ENCODE data around the gene SLC4A1AP. TPM values are rescaled to one million over a fixed set of nuclear protein-coding genes. Genes with fewer than 3 reads are reported as not detected.

The SLC4A1AP gene
- total RNA-seq, 1 donor from 2014 or later = 20.5 TPM

GRCh38 chr2:27651056-27651455 is 12.6 kb upstream of the SLC4A1AP start:
- Mint-ChIP-seq H3K36me3 (ENCODE audit: unreplicated experiment) (peaks cover 45% of the 10 kb centered on the region), H3K4me1 (ENCODE audit: unreplicated experiment) (no peaks in the 10 kb centered on the region), H3K27ac (ENCODE audit: unreplicated experiment) (no peak overlapping the region), H3K27me3 (ENCODE audit: unreplicated experiment) (no peaks in the 10 kb centered on the region), H3K4me3 (ENCODE audit: unreplicated experiment) (no peak overlapping the region), H3K9me3 (ENCODE audit: unreplicated experiment) (no peaks in the 10 kb centered on the region)
- TF ChIP-seq CTCF (IDR thresholded peaks at IDR 0.05) = no peak
- DNase-seq (ENCODE audit: extremely low spot score, unreplicated experiment) = no peak

GRCh38 chr2:27652341-27652740 is 11.3 kb upstream of the SLC4A1AP start:
- Mint-ChIP-seq H3K27ac (ENCODE audit: unreplicated experiment) (no peak overlapping the region), H3K27me3 (ENCODE audit: unreplicated experiment) (no peaks in the 10 kb centered on the region), H3K9me3 (ENCODE audit: unreplicated experiment) (no peaks in the 10 kb centered on the region), H3K4me1 (ENCODE audit: unreplicated experiment) (no peaks in the 10 kb centered on the region), H3K4me3 (ENCODE audit: unreplicated experiment) (no peak overlapping the region), H3K36me3 (ENCODE audit: unreplicated experiment) (peaks cover 53% of the 10 kb centered on the region)
- DNase-seq (ENCODE audit: extremely low spot score, unreplicated experiment) = no peak
- TF ChIP-seq CTCF (IDR thresholded peaks at IDR 0.05) = no peak

GRCh38 chr2:27652790-27653189 is 10.9 kb upstream of the SLC4A1AP start:
- no peak for TF ChIP-seq CTCF (IDR thresholded peaks at IDR 0.05)
- H3K36me3 Mint-ChIP-seq (ENCODE audit: unreplicated experiment) = peaks cover 55% of the 10 kb centered on the region
- no peak for DNase-seq (ENCODE audit: extremely low spot score, unreplicated experiment)
- no peaks in the 10 kb centered on the region for H3K27me3 Mint-ChIP-seq (ENCODE audit: unreplicated experiment)
- H3K27ac Mint-ChIP-seq (ENCODE audit: unreplicated experiment) = no peak overlapping the region
- no peaks in the 10 kb centered on the region for H3K4me1 Mint-ChIP-seq (ENCODE audit: unreplicated experiment)
- no peaks in the 10 kb centered on the region for H3K9me3 Mint-ChIP-seq (ENCODE audit: unreplicated experiment)
- no peak overlapping the region for H3K4me3 Mint-ChIP-seq (ENCODE audit: unreplicated experiment)

- Mint-ChIP-seq H3K4me3 (ENCODE audit: unreplicated experiment) (no peak overlapping the region), H3K9me3 (ENCODE audit: unreplicated experiment) (no peaks in the 10 kb centered on the region), H3K27me3 (ENCODE audit: unreplicated experiment) (no peaks in the 10 kb centered on the region), H3K36me3 (ENCODE audit: unreplicated experiment) (peaks cover 56% of the 10 kb centered on the region), H3K4me1 (ENCODE audit: unreplicated experiment) (no peaks in the 10 kb centered on the region), H3K27ac (ENCODE audit: unreplicated experiment) (no peak overlapping the region)
- no peak for TF ChIP-seq CTCF (IDR thresholded peaks at IDR 0.05)
- DNase-seq (ENCODE audit: extremely low spot score, unreplicated experiment) = no peak
Observed at GRCh38 chr2:27653397-27653796, 10.3 kb upstream of the SLC4A1AP start.

GRCh38 chr2:27655155-27655951 is 8.3 kb upstream of the SLC4A1AP start:
- H3K27me3 Mint-ChIP-seq (ENCODE audit: unreplicated experiment) = no peaks in the 10 kb centered on the region
- H3K4me3 Mint-ChIP-seq (ENCODE audit: unreplicated experiment) = no peak overlapping the region
- H3K36me3 Mint-ChIP-seq (ENCODE audit: unreplicated experiment) = peaks cover 56% of the 10 kb centered on the region
- no peak overlapping the region for H3K27ac Mint-ChIP-seq (ENCODE audit: unreplicated experiment)
- no peaks in the 10 kb centered on the region for H3K4me1 Mint-ChIP-seq (ENCODE audit: unreplicated experiment)
- no peak for TF ChIP-seq CTCF (IDR thresholded peaks at IDR 0.05)
- no peaks in the 10 kb centered on the region for H3K9me3 Mint-ChIP-seq (ENCODE audit: unreplicated experiment)
- no peak for DNase-seq (ENCODE audit: extremely low spot score, unreplicated experiment)

Data from osteocyte (in vitro differentiated cells).